GM20431 (cell line): ENCODE data around the gene LCAT.
"Not testable (repeated sequence)": the region's sequence is repeated elsewhere in the genome, so short reads cannot be mapped to it uniquely, and the experiment has no call there.

Source experiments
- in situ Hi-C: fragments of 300-500 bp; cut with MseI, MboI; formaldehyde crosslinking; loops from one replicate; pipeline ENCODE4 v1.15.0; 2020; ENCODE audit warnings: low sequenced_read_pairs; ENCODE audit not compliant: unreplicated experiment

Gene LCAT

DNA sequence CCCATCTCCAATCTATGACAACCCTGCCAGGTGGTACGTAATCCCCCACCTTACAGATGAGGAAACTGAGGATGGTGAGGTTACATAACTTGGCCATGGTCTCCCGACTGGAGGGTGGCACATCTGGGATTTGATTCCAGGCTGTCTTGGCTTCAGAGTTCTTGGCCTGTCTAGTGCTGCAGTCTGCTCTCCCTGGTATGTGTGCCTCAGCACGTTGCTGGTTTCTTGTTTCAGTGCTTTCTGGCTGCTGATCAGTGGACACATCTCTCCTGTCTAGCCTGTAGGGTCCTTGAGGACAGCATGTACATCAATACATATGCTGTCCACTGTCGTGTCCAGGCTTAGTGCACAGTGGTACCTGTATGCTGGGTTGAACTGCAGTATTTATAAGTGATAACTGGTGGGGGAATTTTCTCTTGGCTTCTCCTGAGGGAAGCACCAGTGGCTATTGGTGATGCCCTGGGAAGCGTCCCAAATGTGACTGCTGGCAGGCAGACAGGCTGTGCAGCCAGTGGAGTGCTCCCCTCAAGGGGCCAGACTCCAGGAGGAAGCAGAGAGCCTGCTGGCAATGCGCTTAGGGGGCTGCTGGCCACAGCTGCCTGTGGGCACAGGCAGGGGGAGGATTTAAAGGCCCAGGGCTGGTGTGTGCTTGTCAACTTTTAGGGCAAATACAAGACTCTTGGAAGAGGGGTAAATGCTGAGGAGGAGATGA, 26.6 kb downstream of the LCAT start:
- in situ Hi-C loops = no loop called here

DNA sequence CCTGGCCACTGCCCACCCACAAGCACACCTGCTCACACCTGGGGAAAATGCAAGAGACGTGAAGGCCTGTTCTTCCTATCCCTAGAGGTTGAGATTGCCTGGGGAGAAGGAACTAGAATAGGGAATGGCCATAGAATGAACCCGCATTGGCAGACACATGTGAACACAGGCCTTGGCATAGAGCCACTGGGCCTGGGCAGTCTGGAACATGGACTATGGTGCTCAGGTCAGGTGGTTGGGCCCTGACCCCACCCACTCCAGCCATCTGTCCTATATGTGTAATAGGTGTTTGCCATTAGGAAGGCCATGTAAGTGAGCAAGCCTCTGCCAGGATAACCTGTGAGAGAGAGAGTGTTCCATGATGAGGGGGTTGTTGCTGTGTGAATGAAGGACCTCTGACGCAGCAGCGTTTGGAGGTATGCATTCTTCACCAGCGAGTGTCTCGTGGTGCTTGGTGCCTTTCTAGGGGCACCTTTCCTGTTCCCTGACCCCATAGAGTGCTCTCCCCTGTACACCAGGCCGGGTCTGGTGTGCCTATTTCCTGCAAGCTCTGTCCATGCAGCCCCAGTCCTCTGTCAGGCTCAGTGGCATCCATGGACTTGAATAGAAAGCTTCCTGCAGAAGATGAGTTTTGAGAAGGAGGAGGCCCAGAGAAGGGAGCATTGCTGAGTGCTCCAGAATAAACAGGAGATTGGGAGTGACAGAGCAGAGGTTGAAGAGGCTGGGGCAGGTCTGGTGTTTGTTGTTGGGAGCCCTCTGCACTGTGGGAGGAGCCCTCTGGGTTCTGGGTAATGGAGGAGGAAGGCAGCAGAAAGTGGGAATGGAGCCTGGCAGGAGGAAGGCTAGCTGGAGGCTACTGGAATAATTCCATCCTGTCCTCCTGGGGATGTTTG, 27.8 kb downstream of the LCAT start:
- in situ Hi-C loops = no loop called here

DNA sequence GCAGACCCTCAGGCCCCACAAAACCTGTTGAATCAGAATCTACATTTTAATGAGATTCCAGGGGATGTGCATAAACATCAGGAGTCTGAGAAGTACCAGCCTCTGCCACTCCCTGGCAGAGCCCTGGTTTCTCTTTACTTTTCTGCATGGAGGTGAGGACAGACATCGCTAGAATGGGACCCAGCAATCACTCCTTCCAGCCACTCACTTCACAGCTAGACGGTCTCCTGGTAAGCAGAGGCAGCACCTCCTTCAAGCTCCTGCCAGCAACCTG, 28.5 kb downstream of the LCAT start:
- in situ Hi-C loops = not testable (repeated sequence)

DNA sequence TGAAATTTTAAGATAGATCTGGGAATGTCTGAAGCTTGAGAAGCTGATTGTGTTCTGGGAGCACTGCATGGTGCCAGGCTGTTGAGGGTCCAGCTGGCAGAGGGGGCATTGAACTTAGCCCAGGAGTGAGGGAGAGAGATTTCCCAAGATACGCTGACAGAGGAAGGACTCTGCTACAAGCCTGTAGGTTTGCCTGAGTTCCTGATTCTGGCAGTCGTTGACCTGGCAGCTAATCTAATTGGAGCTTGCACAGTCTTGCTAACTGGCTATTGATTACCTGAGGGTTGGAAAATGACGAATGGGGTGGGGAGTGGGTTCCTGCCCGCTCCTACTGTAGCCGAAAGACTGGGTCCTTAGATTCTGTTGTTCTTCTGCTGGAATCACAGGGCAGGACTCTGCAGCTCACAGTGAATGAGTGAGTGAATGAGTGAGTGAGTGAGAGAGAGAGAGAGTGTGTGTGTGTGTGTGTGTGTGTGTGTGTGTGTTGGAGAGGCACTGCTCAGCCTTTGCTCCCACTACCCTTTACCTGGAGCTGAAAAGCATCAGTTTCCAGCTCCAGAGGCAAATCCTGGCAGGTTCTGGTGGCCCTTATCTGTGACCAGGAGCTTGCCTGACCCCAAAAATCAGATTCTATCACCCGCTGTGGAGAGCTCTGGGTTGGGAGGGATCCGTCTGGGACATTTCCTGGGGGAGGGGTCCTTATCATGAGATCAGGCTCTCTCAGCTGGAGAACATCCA, 29.0 kb downstream of the LCAT start:
- in situ Hi-C loops = no loop called here

DNA sequence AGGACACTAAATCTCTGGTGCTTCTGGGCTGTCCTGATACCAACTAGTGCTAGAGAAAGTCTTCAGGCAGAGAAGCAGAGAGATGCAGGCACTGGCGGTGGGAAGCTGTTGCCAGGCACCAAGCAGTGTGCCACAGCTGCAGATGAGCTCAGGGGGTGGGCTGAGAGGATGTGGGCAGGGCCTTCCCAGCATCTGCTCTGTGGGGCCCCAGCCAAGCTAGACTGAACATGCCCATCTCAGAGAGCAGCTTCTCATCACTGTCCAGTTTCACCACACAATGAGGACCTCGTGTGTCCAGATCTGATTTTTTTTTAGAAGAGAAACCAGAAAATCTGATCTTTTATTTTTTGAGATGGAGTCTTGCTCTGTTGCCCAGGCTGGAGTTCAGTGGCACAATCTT, 33.8 kb downstream of the LCAT start:
- in situ Hi-C loops = no loop called here

GRCh38 chr16:67909056-67909742, 34.7 kb downstream of the LCAT start:
- in situ Hi-C loops = no loop called here

GRCh38 chr16:67907397-67908180, 36.3 kb downstream of the LCAT start:
- in situ Hi-C loops = no loop called here

GRCh38 chr16:67902831-67903230, 41.1 kb downstream of the LCAT start:
- in situ Hi-C loops = no loop called here

DNA sequence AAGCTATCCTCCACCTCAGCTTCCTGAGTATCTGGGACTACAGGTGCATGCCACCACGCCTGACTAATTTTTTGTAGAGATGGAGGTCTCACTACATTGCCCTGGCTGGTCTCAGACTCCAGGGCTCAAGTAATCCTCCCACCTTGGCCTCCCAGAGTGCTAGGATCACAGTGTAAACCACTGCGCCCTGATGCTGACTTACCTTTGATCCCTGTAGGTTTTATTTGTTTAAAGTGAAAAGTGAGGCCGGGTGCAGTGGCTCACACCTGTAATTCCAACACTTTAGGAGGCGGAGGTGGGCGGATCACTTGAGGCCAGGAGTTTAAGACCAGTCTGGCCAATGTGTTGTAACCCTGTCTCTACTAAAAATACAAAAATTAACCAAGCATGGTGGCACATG, 42.2 kb downstream of the LCAT start:
- in situ Hi-C loops = no loop called here

GRCh38 chr16:67897231-67897630, 46.7 kb downstream of the LCAT start:
- in situ Hi-C loops = no loop called here

- in situ Hi-C loops = no loop called here
Measured at GRCh38 chr16:67893743-67894399, 50.0 kb downstream of the LCAT start.

- in situ Hi-C loops = no loop called here
Measured at GRCh38 chr16:67892899-67893742, 50.8 kb downstream of the LCAT start, which contains the start of gene PSKH1. Gene PSKH1 (plus strand): TSS chr16:67893254. CDS start chr16:67908750, 15,496 bp downstream.

GRCh38 chr16:67892375-67892774, 51.5 kb downstream of the LCAT start:
- in situ Hi-C loops = no loop called here
